NT2/D1 (cell line): Measurements from ENCODE around the gene NADSYN1.
"Not testable (repeated sequence)": the region's sequence is repeated elsewhere in the genome, so short reads cannot be mapped to it uniquely, and the experiment has no call there.

Source experiments
- YY1 ChIP-seq: IDR thresholded peaks from 2 replicates; pipeline ENCODE4 v1.6.1; 2011; ENCODE audit not compliant: insufficient read length, insufficient read depth
- ZNF274 ChIP-seq: IDR thresholded peaks from 2 replicates; pipeline ENCODE4 v1.6.1; 2011; ENCODE audit warnings: mild to moderate bottlenecking, low read depth, low read length

DNA sequence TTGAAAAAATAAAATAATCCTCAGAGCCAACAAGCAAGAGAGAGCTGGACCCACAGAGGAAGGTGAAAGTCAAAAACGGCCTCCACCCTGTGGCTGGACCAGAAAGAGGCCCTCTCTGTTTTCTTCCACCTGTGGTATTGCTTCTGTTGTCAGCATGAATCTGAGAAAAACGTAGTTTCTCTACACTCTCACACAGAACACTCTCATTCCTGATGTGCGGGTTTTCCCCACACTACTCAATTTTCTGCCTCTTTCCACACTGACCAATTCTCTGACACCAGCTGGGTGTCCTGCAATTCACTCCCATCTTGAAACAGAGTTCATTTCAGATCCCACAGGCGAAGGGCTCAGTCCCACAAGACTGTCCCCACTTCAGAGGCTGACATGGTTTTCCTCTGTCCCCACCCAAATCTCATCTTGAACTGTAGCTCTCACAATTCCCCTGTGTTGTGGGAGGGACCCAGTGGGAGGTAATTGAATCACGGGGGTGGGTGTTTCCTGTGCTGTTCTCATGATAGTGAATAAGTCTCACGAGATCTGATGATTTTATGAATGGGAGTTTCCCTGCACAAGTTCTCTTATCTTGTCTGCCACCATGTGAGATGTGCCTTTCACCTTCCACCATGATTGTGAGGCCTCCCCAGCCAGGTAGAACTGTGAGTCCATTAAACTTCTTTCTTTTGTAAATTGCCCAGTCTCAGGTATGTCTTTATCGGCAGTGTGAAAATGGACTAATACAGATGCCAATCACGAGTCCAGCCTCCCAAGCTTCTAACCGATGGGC lies 87.7 kb downstream of the NADSYN1 start:
- not testable (repeated sequence) for TF ChIP-seq YY1, ZNF274
